Measurements from ENCODE around the gene ATG14. TPM values are rescaled to one million over a fixed set of nuclear protein-coding genes. Genes with fewer than 3 reads are reported as not detected.

Gene ATG14
- total RNA-seq, 2 donors from 2014 or later: 12.5 to 21.9 TPM

DNA sequence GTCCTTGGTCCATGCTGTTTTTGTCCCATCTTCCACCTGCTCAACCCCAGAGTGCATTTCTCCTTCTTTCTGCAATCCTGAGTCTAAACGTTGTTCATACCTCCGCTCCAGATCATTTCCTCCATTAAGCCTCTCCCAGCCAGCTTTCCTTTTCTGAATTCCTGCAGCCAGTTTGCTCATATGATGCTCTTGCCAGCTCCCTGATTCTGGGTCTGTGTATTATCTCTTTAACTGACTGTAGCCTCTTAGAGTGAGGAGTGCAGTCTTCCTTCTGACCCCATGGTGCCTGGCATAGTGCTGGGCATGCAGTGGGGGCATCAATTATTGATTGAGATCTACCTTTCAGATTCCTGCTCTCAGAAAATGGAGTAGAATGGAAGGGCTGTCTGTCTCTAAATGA, 40.3 kb upstream of the ATG14 start:
- intact Hi-C loops (cut with DNase I): no loop called here
- no peaks in the 10 kb centered on the region for H3K9me3 ChIP-seq
- DNase-seq (ENCODE audit: low spot score): no peak
- no peaks in the 10 kb centered on the region for H3K4me1 ChIP-seq (replicated peaks)
- TF ChIP-seq POLR2A (IDR thresholded peaks at IDR 0.05): no peak
- TF ChIP-seq POLR2AphosphoS5 (IDR thresholded peaks at IDR 0.05): no peak
- TF ChIP-seq, protein P1, sequence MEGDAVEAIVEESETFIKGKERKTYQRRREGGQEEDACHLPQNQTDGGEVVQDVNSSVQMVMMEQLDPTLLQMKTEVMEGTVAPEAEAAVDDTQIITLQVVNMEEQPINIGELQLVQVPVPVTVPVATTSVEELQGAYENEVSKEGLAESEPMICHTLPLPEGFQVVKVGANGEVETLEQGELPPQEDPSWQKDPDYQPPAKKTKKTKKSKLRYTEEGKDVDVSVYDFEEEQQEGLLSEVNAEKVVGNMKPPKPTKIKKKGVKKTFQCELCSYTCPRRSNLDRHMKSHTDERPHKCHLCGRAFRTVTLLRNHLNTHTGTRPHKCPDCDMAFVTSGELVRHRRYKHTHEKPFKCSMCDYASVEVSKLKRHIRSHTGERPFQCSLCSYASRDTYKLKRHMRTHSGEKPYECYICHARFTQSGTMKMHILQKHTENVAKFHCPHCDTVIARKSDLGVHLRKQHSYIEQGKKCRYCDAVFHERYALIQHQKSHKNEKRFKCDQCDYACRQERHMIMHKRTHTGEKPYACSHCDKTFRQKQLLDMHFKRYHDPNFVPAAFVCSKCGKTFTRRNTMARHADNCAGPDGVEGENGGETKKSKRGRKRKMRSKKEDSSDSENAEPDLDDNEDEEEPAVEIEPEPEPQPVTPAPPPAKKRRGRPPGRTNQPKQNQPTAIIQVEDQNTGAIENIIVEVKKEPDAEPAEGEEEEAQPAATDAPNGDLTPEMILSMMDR (IDR thresholded peaks at IDR 0.05): no peak
- WGBS: 65% methylated on average over 2 of the region's 2 CpGs
- no peaks in the 10 kb centered on the region for H3K27me3 ChIP-seq (replicated peaks; ENCODE audit: insufficient read depth)
- no peak overlapping the region for H3K27ac ChIP-seq
- H3K4me3 ChIP-seq: no peak overlapping the region
- H3K36me3 ChIP-seq: no peaks in the 10 kb centered on the region

DNA sequence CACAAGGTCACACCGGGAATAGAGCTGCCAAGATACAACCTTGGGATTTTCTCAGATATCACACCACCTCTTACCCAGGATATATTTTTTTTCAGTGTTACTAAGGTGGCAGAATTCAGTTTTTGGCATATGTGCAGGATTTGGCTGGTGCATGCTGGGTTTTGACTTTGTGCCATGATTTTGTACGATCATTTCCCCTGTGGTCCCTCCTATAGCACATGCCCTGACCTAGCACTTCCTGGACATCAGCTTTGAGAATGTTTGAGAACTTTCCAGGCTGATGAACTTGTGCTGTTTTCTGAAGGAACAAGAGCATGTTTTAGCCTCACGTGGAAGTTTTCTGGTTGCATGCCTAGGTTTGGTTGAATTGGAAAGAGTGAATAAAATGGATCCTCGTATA, 39.8 kb upstream of the ATG14 start:
- intact Hi-C loops (cut with DNase I): no loop called here
- Histone ChIP-seq H3K9me3 (no peaks in the 10 kb centered on the region), H3K36me3 (no peaks in the 10 kb centered on the region), H3K4me1 (replicated peaks) (no peaks in the 10 kb centered on the region), H3K27me3 (replicated peaks; ENCODE audit: insufficient read depth) (no peaks in the 10 kb centered on the region), H3K4me3 (no peak overlapping the region), H3K27ac (no peak overlapping the region)
- TF ChIP-seq POLR2AphosphoS5 (IDR thresholded peaks at IDR 0.05) (no peak), POLR2A (IDR thresholded peaks at IDR 0.05) (no peak)
- TF ChIP-seq, protein P1 (IDR thresholded peaks at IDR 0.05): no peak
- DNase-seq (ENCODE audit: low spot score): no peak
- WGBS: 50% methylated on average over 4 of the region's 4 CpGs

DNA sequence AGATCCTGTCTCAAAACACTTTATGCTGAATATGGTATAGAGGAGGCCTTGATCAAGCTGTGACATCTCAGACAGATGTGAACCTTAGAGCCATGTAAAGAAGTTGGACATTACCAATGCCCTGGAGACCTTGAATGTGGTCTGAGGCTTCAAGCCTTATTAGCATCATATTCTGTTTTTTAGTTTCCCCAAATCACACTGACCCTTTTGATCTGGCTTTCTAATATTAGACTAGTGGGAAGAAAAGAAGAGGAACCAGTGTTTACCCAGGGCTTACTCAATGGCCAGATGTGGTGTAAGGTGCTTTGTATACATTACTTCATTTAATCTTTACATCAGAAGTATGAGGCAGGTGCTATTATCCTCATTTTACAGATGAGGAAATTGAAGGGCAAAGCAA, 39.4 kb upstream of the ATG14 start:
- DNase-seq (ENCODE audit: low spot score): no peak
- no peaks in the 10 kb centered on the region for H3K9me3 ChIP-seq
- no peaks in the 10 kb centered on the region for H3K36me3 ChIP-seq
- H3K27ac ChIP-seq: no peak overlapping the region
- intact Hi-C loops (cut with DNase I): no loop called here
- no peaks in the 10 kb centered on the region for H3K4me1 ChIP-seq (replicated peaks)
- TF ChIP-seq, protein P1 (IDR thresholded peaks at IDR 0.05): no peak
- TF ChIP-seq POLR2A (IDR thresholded peaks at IDR 0.05): no peak
- no peak for TF ChIP-seq POLR2AphosphoS5 (IDR thresholded peaks at IDR 0.05)
- no peak overlapping the region for H3K4me3 ChIP-seq
- H3K27me3 ChIP-seq (replicated peaks; ENCODE audit: insufficient read depth): no peaks in the 10 kb centered on the region

DNA sequence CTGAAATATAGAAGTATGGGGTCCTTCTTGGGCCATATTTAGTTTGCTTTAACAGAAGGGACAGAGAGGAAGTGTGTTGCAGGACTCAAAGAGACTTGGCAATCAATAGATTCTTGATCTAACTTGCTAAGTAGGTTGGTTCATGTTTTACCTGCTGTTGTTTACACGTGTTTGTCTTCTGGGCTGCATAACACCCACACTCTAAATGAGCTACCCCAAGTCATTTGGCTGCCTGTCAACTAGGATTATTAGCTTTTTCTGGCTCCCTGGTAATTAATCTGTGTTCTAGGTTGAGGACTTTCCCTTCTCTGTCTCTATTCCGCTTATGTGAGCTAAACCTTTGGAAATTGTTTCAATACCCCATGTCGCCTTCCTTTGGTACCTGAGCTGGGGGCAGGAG, 38.9 kb upstream of the ATG14 start:
- H3K4me1 ChIP-seq (replicated peaks): no peaks in the 10 kb centered on the region

DNA sequence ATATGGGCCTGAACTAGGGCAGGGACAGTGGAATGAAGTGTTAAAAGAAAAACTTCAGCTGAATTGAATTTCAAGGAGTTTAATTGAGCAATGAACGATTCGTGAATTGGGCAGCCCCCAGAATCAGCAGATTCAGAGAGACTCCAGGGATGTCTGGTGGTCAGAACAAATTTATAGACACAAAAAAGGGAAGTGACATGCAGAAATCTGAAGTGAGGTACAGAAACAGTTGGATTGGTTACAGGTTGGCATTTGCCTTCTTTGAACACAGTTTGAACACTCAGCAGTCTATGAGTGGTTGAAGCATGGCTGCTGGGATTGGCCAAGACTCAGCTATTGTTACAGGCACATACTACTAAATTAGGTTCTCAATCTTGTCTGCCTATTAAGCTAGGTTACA, 38.5 kb upstream of the ATG14 start:
- intact Hi-C loops (cut with DNase I): no loop called here
- Histone ChIP-seq H3K27me3 (replicated peaks; ENCODE audit: insufficient read depth) (no peaks in the 10 kb centered on the region), H3K4me3 (no peak overlapping the region), H3K4me1 (replicated peaks) (no peaks in the 10 kb centered on the region), H3K9me3 (no peaks in the 10 kb centered on the region), H3K27ac (no peak overlapping the region), H3K36me3 (no peaks in the 10 kb centered on the region)
- WGBS: 85% methylated on average over 2 of the region's 2 CpGs
- TF ChIP-seq, protein P1 (IDR thresholded peaks at IDR 0.05): no peak
- no peak for TF ChIP-seq POLR2AphosphoS5 (IDR thresholded peaks at IDR 0.05)
- no peak for TF ChIP-seq POLR2A (IDR thresholded peaks at IDR 0.05)
- no peak for DNase-seq (ENCODE audit: low spot score)

More for the DNA sequence above, 38.9 kb upstream of the ATG14 start:
- TF ChIP-seq POLR2AphosphoS5 (IDR thresholded peaks at IDR 0.05): no peak
- TF ChIP-seq, protein P1 (IDR thresholded peaks at IDR 0.05): no peak
- no peak for TF ChIP-seq POLR2A (IDR thresholded peaks at IDR 0.05)
- DNase-seq (ENCODE audit: low spot score): no peak
- 79% methylated on average over 3 of the region's 3 CpGs for WGBS
- no peaks in the 10 kb centered on the region for H3K9me3 ChIP-seq
- no peak overlapping the region for H3K4me3 ChIP-seq
- H3K27me3 ChIP-seq (replicated peaks; ENCODE audit: insufficient read depth): no peaks in the 10 kb centered on the region
- no peaks in the 10 kb centered on the region for H3K36me3 ChIP-seq
- intact Hi-C loops (cut with DNase I): no loop called here
- no peak overlapping the region for H3K27ac ChIP-seq

Data from prostate gland (tissue), 2 donors.